ENCODE measurements around the gene PRDM16.

DNA sequence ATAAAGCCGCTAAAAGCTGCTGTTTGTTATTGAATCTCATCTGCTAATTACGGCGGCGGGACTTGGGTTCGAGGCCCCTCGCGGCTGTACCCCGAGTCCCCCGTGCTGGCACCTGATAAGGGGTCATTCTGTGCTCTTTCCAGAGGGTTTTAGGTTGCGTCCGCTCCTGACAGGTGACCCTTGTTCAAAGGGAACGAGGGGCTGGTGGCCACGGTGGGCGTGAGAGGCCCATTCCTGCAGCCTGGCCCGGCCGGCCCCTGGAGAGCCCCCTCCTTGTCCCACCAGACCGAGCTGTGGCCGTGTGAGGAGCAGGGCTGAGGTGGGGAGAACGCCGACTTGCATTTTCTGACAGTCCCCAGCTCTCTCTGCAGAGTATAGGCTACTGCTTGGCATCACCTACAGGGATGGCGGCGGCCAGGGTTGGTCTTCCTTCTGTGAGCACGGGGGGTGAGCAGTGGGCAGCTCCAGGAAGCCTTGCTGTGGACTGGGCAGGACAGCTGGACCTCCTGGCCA lies 12.2 kb downstream of the PRDM16 start:
- TF ChIP-seq, protein P1, sequence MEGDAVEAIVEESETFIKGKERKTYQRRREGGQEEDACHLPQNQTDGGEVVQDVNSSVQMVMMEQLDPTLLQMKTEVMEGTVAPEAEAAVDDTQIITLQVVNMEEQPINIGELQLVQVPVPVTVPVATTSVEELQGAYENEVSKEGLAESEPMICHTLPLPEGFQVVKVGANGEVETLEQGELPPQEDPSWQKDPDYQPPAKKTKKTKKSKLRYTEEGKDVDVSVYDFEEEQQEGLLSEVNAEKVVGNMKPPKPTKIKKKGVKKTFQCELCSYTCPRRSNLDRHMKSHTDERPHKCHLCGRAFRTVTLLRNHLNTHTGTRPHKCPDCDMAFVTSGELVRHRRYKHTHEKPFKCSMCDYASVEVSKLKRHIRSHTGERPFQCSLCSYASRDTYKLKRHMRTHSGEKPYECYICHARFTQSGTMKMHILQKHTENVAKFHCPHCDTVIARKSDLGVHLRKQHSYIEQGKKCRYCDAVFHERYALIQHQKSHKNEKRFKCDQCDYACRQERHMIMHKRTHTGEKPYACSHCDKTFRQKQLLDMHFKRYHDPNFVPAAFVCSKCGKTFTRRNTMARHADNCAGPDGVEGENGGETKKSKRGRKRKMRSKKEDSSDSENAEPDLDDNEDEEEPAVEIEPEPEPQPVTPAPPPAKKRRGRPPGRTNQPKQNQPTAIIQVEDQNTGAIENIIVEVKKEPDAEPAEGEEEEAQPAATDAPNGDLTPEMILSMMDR (IDR thresholded peaks at IDR 0.05): no peak
- TF ChIP-seq POLR2A (IDR thresholded peaks at IDR 0.05): no peak
